Activated CD4-positive, alpha-beta T cell treated with anti-CD3 and anti-CD28 coated beads, Interleukin-2, amount 10 ng/mL, durations not matched to agents 7 days and 5 days (primary cell): Measurements from ENCODE around the gene MEGF10. TPM values are rescaled to one million over a fixed set of nuclear protein-coding genes. Genes with fewer than 3 reads are reported as not detected.
"Not testable (repeated sequence)": the region's sequence is repeated elsewhere in the genome, so short reads cannot be mapped to it uniquely, and the experiment has no call there.

ENCODE experiments used
- CTCF ChIA-PET: fragments of 350-600 bp; sonication (Branson Sonifier 250); formaldehyde crosslinking; loops from one replicate; lab custom pipeline; 2021; ENCODE audit warnings: antibody characterized with exemption; lab: Charles Lee
- POLR2A ChIA-PET: fragments of 350-600 bp; sonication (Branson Sonifier 250); formaldehyde crosslinking; loops from one replicate; lab custom pipeline; 2021; ENCODE audit warnings: antibody characterized with exemption; lab: Charles Lee
- DNase-seq: peaks from one replicate; pipeline ENCODE4 v3.0.0-alpha.2; 2020
- H3K27ac Mint-ChIP-seq: one replicate; pipeline ENCODE4 v1.8.0; 2021; ENCODE audit warnings: mild to moderate bottlenecking, moderate library complexity, mixed read lengths
- H3K27me3 Mint-ChIP-seq: one replicate; pipeline ENCODE4 v1.8.0; 2021; ENCODE audit warnings: mixed read lengths
- H3K36me3 Mint-ChIP-seq: one replicate; pipeline ENCODE4 v1.8.0; 2021; ENCODE audit warnings: low read depth, mixed read lengths
- H3K4me1 Mint-ChIP-seq: one replicate; pipeline ENCODE4 v1.8.0; 2021; ENCODE audit warnings: mixed read lengths
- H3K4me3 Mint-ChIP-seq: one replicate; pipeline ENCODE4 v1.8.0; 2021; ENCODE audit warnings: mild to moderate bottlenecking, moderate library complexity, mixed read lengths
- H3K9me3 Mint-ChIP-seq: one replicate; pipeline ENCODE4 v1.8.0; 2021; ENCODE audit warnings: mixed read lengths
- total RNA-seq, 2 experiments: library from RNA; stranded (reverse); gene quantifications; one replicate each; pipeline ENCODE4 v1.2.3, GENCODE V29; 2021

MEGF10 gene
- total RNA-seq, 2 experiments from 2014 or later: not detected

GRCh38 chr5:127290946-127291693, 524 bp downstream of the MEGF10 start:
- DNase-seq: no peak
- peaks cover 70% of the 10 kb centered on the region for H3K27me3 Mint-ChIP-seq
- POLR2A ChIA-PET: no interaction called here
- no peak overlapping the region for H3K27ac Mint-ChIP-seq
- H3K4me3 Mint-ChIP-seq: no peak overlapping the region
- no peaks in the 10 kb centered on the region for H3K9me3 Mint-ChIP-seq
- H3K36me3 Mint-ChIP-seq: no peaks in the 10 kb centered on the region
- CTCF ChIA-PET: no interaction called here
- peaks cover 3% of the 10 kb centered on the region for H3K4me1 Mint-ChIP-seq

- no peak overlapping the region for H3K27ac Mint-ChIP-seq
- no peak for DNase-seq
- no peak overlapping the region for H3K4me3 Mint-ChIP-seq
- no peaks in the 10 kb centered on the region for H3K36me3 Mint-ChIP-seq
- ChIA-PET CTCF (no interaction called here), POLR2A (interaction anchor here (0.7 kb wide), 1 partner anchor 154 kb away, joined by 3 read pairs; no protein-coding TSS in a partner anchor)
- H3K4me1 Mint-ChIP-seq: peaks cover 3% of the 10 kb centered on the region
- H3K27me3 Mint-ChIP-seq: peaks cover 69% of the 10 kb centered on the region
- H3K9me3 Mint-ChIP-seq: no peaks in the 10 kb centered on the region
Measured at GRCh38 chr5:127292030-127292735, 1.6 kb downstream of the MEGF10 start.

- no peaks in the 10 kb centered on the region for H3K36me3 Mint-ChIP-seq
- no peaks in the 10 kb centered on the region for H3K9me3 Mint-ChIP-seq
- DNase-seq: no peak
- ChIA-PET POLR2A (no interaction called here), CTCF (no interaction called here)
- H3K4me1 Mint-ChIP-seq: peaks cover 3% of the 10 kb centered on the region
- H3K4me3 Mint-ChIP-seq: no peak overlapping the region
- H3K27ac Mint-ChIP-seq: no peak overlapping the region
- H3K27me3 Mint-ChIP-seq: peaks cover 68% of the 10 kb centered on the region
Measured at GRCh38 chr5:127293373-127293772, 2.8 kb downstream of the MEGF10 start.

GRCh38 chr5:127294829-127295228, 4.2 kb downstream of the MEGF10 start:
- no peak for DNase-seq
- CTCF ChIA-PET: no interaction called here
- peaks cover 56% of the 10 kb centered on the region for H3K27me3 Mint-ChIP-seq

GRCh38 chr5:127295454-127295853, 4.9 kb downstream of the MEGF10 start:
- Mint-ChIP-seq H3K27ac (no peak overlapping the region), H3K9me3 (no peaks in the 10 kb centered on the region), H3K27me3 (peaks cover 50% of the 10 kb centered on the region), H3K36me3 (no peaks in the 10 kb centered on the region), H3K4me3 (no peak overlapping the region), H3K4me1 (no peaks in the 10 kb centered on the region)
- no peak for DNase-seq
- CTCF ChIA-PET: no interaction called here
- POLR2A ChIA-PET: no interaction called here

More at GRCh38 chr5:127294829-127295228, 4.2 kb downstream of the MEGF10 start:
- no peaks in the 10 kb centered on the region for H3K36me3 Mint-ChIP-seq
- POLR2A ChIA-PET: no interaction called here
- peaks cover 3% of the 10 kb centered on the region for H3K4me1 Mint-ChIP-seq
- no peak overlapping the region for H3K27ac Mint-ChIP-seq
- no peaks in the 10 kb centered on the region for H3K9me3 Mint-ChIP-seq
- no peak overlapping the region for H3K4me3 Mint-ChIP-seq

- Mint-ChIP-seq H3K9me3 (no peaks in the 10 kb centered on the region), H3K27ac (no peak overlapping the region), H3K4me1 (no peaks in the 10 kb centered on the region), H3K27me3 (peaks cover 44% of the 10 kb centered on the region), H3K4me3 (no peak overlapping the region), H3K36me3 (no peaks in the 10 kb centered on the region)
- ChIA-PET CTCF (no interaction called here), POLR2A (no interaction called here)
- no peak for DNase-seq
Measured at GRCh38 chr5:127296321-127296720, 5.7 kb downstream of the MEGF10 start.

GRCh38 chr5:127296894-127297293, 6.3 kb downstream of the MEGF10 start:
- CTCF ChIA-PET, H3K36me3 Mint-ChIP-seq, H3K27ac Mint-ChIP-seq, H3K9me3 Mint-ChIP-seq, H3K4me1 Mint-ChIP-seq, POLR2A ChIA-PET, DNase-seq, H3K4me3 Mint-ChIP-seq: not testable (repeated sequence)
- H3K27me3 Mint-ChIP-seq: peaks cover 38% of the 10 kb centered on the region

GRCh38 chr5:127297348-127298035, 6.9 kb downstream of the MEGF10 start:
- Mint-ChIP-seq H3K27me3 (peaks cover 32% of the 10 kb centered on the region), H3K4me3 (no peak overlapping the region), H3K4me1 (no peaks in the 10 kb centered on the region), H3K27ac (no peak overlapping the region), H3K9me3 (no peaks in the 10 kb centered on the region), H3K36me3 (no peaks in the 10 kb centered on the region)
- DNase-seq: no peak
- CTCF ChIA-PET: no interaction called here
- POLR2A ChIA-PET: no interaction called here

GRCh38 chr5:127298036-127298429, 7.4 kb downstream of the MEGF10 start:
- H3K27me3 Mint-ChIP-seq: peaks cover 31% of the 10 kb centered on the region
- POLR2A ChIA-PET: no interaction called here
- no peaks in the 10 kb centered on the region for H3K4me1 Mint-ChIP-seq
- no peak overlapping the region for H3K4me3 Mint-ChIP-seq
- DNase-seq: no peak
- H3K9me3 Mint-ChIP-seq: no peaks in the 10 kb centered on the region
- H3K36me3 Mint-ChIP-seq: no peaks in the 10 kb centered on the region
- CTCF ChIA-PET: no interaction called here
- H3K27ac Mint-ChIP-seq: no peak overlapping the region

GRCh38 chr5:127298656-127299055, 8.1 kb downstream of the MEGF10 start:
- CTCF ChIA-PET: no interaction called here
- no peak overlapping the region for H3K27ac Mint-ChIP-seq
- H3K27me3 Mint-ChIP-seq: peaks cover 26% of the 10 kb centered on the region
- no peaks in the 10 kb centered on the region for H3K4me1 Mint-ChIP-seq
- no peaks in the 10 kb centered on the region for H3K9me3 Mint-ChIP-seq
- DNase-seq: no peak
- POLR2A ChIA-PET: no interaction called here
- H3K36me3 Mint-ChIP-seq: no peaks in the 10 kb centered on the region
- no peak overlapping the region for H3K4me3 Mint-ChIP-seq

- Mint-ChIP-seq H3K4me1 (no peaks in the 10 kb centered on the region), H3K4me3 (no peak overlapping the region), H3K27ac (no peak overlapping the region), H3K36me3 (no peaks in the 10 kb centered on the region), H3K9me3 (no peaks in the 10 kb centered on the region), H3K27me3 (peaks cover 21% of the 10 kb centered on the region)
- ChIA-PET CTCF (interaction anchor here (1.1 kb wide), 1 partner anchor 14 kb away, joined by 3 read pairs; no protein-coding TSS in a partner anchor), POLR2A (no interaction called here)
- no peak for DNase-seq
Measured at GRCh38 chr5:127299678-127300077, 9.1 kb downstream of the MEGF10 start.

- Mint-ChIP-seq H3K4me1 (no peaks in the 10 kb centered on the region), H3K9me3 (no peaks in the 10 kb centered on the region), H3K27ac (no peak overlapping the region), H3K4me3 (no peak overlapping the region), H3K36me3 (no peaks in the 10 kb centered on the region), H3K27me3 (peaks cover 10% of the 10 kb centered on the region)
- no peak for DNase-seq
- CTCF ChIA-PET: no interaction called here
- POLR2A ChIA-PET: no interaction called here
Measured at GRCh38 chr5:127302509-127302908, 11.9 kb downstream of the MEGF10 start.

GRCh38 chr5:127303404-127303803, 12.8 kb downstream of the MEGF10 start:
- Mint-ChIP-seq H3K4me3 (no peak overlapping the region), H3K4me1 (no peaks in the 10 kb centered on the region), H3K9me3 (no peaks in the 10 kb centered on the region), H3K36me3 (no peaks in the 10 kb centered on the region), H3K27me3 (peaks cover 4% of the 10 kb centered on the region), H3K27ac (no peak overlapping the region)
- CTCF ChIA-PET: no interaction called here
- no peak for DNase-seq
- POLR2A ChIA-PET: no interaction called here
